Measurements from ENCODE around the gene RPL26. TPM values are rescaled to one million over a fixed set of nuclear protein-coding genes. Genes with fewer than 3 reads are reported as not detected.

The RPL26 gene
- total RNA-seq, 4 donors from 2014 or later, result 1,787 to 4,050 (median 3,181) TPM

GRCh38 chr17:8413938-8414337 lies 30.9 kb upstream of the RPL26 start:
- ATAC-seq, result no peak

DNA sequence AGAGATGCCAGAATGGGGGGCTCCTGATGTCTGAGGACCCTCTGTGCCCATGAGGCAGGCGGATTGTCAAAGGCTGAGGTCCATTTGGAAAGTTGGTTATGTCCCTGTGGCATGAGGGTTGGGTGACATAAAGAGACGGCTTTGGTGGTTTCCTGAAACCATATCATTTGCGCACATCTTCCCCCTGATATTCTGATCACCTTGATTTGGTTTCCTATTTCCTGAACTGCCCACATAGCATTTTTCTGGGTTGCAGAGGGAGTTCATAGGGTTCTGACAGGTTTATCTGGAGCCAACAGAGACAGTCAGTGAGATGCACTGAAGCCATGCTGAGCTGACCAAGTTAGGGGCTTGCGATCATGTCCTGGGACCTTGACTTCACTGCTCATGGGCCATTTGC lies 30.3 kb upstream of the RPL26 start:
- Histone ChIP-seq H3K27ac (no peak overlapping the region), H3K9me3 (no peaks in the 10 kb centered on the region), H3K4me1 (peaks cover 0 to 8% (median 0%) of the 10 kb centered on the region in 3 donors), H3K27me3 (peaks cover 29% of the 10 kb centered on the region), H3K36me3 (no peaks in the 10 kb centered on the region), H3K4me3 (no peak overlapping the region)
- no peak for TF ChIP-seq EP300 (IDR thresholded peaks at IDR 0.05)
- TF ChIP-seq POLR2AphosphoS5 (IDR thresholded peaks at IDR 0.05), result no peak
- TF ChIP-seq, protein P1, sequence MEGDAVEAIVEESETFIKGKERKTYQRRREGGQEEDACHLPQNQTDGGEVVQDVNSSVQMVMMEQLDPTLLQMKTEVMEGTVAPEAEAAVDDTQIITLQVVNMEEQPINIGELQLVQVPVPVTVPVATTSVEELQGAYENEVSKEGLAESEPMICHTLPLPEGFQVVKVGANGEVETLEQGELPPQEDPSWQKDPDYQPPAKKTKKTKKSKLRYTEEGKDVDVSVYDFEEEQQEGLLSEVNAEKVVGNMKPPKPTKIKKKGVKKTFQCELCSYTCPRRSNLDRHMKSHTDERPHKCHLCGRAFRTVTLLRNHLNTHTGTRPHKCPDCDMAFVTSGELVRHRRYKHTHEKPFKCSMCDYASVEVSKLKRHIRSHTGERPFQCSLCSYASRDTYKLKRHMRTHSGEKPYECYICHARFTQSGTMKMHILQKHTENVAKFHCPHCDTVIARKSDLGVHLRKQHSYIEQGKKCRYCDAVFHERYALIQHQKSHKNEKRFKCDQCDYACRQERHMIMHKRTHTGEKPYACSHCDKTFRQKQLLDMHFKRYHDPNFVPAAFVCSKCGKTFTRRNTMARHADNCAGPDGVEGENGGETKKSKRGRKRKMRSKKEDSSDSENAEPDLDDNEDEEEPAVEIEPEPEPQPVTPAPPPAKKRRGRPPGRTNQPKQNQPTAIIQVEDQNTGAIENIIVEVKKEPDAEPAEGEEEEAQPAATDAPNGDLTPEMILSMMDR (IDR thresholded peaks at IDR 0.05), result no peak
- no peak for TF ChIP-seq POLR2A (IDR thresholded peaks at IDR 0.05)
- ATAC-seq, result no peak
- 53 to 95% methylated on average over 3 of the region's 4 CpGs for WGBS, 2 donors (ENCODE audit: low coverage in 1 of 2)

More at GRCh38 chr17:8413938-8414337, 30.9 kb upstream of the RPL26 start:
- H3K27ac ChIP-seq, result no peak overlapping the region
- no peaks in the 10 kb centered on the region for H3K9me3 ChIP-seq
- peaks cover 0 to 8% (median 0%) of the 10 kb centered on the region in 3 donors for H3K4me1 ChIP-seq
- H3K27me3 ChIP-seq, result peaks cover 29% of the 10 kb centered on the region
- no peaks in the 10 kb centered on the region for H3K36me3 ChIP-seq
- no peak overlapping the region for H3K4me3 ChIP-seq
- TF ChIP-seq EP300 (IDR thresholded peaks at IDR 0.05), result no peak
- no peak for TF ChIP-seq POLR2AphosphoS5 (IDR thresholded peaks at IDR 0.05)
- no peak for TF ChIP-seq POLR2A (IDR thresholded peaks at IDR 0.05)
- TF ChIP-seq, protein P1 (IDR thresholded peaks at IDR 0.05), result no peak

GRCh38 chr17:8412089-8412488 lies 29.1 kb upstream of the RPL26 start:
- H3K9me3 ChIP-seq, result no peaks in the 10 kb centered on the region
- H3K4me3 ChIP-seq, result no peak overlapping the region
- ATAC-seq, result no peak
- no peaks in the 10 kb centered on the region for H3K36me3 ChIP-seq
- H3K4me1 ChIP-seq, result peaks cover 0 to 8% (median 0%) of the 10 kb centered on the region in 3 donors
- TF ChIP-seq POLR2A (IDR thresholded peaks at IDR 0.05) (no peak), EP300 (IDR thresholded peaks at IDR 0.05) (no peak), POLR2AphosphoS5 (IDR thresholded peaks at IDR 0.05) (no peak)
- TF ChIP-seq, protein P1 (IDR thresholded peaks at IDR 0.05), result no peak
- WGBS, 2 donors (ENCODE audit: low coverage in 1 of 2), result 72 to 87% methylated on average over 5 of the region's 5 CpGs
- no peak overlapping the region for H3K27ac ChIP-seq
- H3K27me3 ChIP-seq, result peaks cover 29% of the 10 kb centered on the region

- peaks cover 0 to 8% (median 0%) of the 10 kb centered on the region in 3 donors for H3K4me1 ChIP-seq
- H3K27ac ChIP-seq, result no peak overlapping the region
- TF ChIP-seq POLR2A (IDR thresholded peaks at IDR 0.05), result no peak
- TF ChIP-seq POLR2AphosphoS5 (IDR thresholded peaks at IDR 0.05), result no peak
- no peak for TF ChIP-seq EP300 (IDR thresholded peaks at IDR 0.05)
- TF ChIP-seq, protein P1 (IDR thresholded peaks at IDR 0.05), result no peak
- peaks cover 29% of the 10 kb centered on the region for H3K27me3 ChIP-seq
- H3K9me3 ChIP-seq, result no peaks in the 10 kb centered on the region
- H3K4me3 ChIP-seq, result no peak overlapping the region
- no peak for ATAC-seq
- WGBS, 2 donors (ENCODE audit: low coverage in 1 of 2), result 56 to 60% methylated on average over 1 of the region's 1 CpG
- no peaks in the 10 kb centered on the region for H3K36me3 ChIP-seq
Observed at GRCh38 chr17:8410883-8411238, 27.9 kb upstream of the RPL26 start.

DNA sequence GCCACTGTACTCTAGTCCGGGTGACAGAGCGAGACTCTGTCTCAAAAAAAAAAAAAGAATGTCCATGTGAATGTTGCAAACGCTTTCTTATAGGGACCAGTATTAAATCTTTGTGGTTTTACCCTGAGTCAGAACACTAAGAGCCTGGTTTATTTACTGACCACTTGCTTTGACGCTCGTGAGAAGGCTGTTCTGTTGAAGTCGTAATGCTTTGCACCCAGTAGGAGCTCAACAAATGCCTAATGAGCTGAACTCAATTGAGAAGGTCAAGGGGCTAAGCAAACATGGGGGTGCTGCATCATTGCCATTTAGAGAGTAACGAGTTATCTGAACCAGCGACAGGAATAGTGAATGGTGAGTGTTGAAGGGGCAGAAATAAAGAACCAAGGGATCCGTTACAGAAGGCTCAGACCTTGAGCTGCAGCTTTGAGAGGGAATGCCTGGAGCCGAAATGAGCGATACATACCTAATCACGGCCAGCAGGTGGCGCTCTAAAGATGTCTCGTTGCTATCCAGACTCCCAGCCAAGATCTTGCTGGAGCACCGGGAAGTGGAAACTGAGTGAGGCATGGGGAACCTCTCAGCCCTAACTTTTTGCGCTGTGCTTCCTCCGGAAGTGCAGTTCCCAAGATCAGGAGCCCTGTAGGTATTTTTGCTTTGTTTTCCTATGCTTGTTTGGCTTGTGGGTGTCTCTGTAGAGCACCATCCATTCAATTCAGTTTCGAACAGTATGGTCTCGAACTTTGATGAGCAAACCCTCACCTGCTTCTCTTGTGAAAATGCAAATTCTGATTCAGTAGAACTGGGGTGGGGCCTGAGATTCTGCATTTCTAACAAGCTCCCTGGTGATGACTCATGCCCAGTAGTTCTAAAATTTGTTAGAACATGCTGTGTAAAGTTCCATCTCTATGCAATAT lies 27.2 kb upstream of the RPL26 start:
- Histone ChIP-seq H3K9me3 (no peaks in the 10 kb centered on the region), H3K4me3 (no peak overlapping the region), H3K27me3 (peaks cover 29% of the 10 kb centered on the region), H3K27ac (no peak overlapping the region), H3K36me3 (no peaks in the 10 kb centered on the region), H3K4me1 (peaks cover 0 to 8% (median 0%) of the 10 kb centered on the region in 3 donors)
- 21 to 26% methylated on average over 9 to 18 of the region's 19 CpGs for WGBS, 2 donors (ENCODE audit: low coverage in 1 of 2)
- no peak for TF ChIP-seq EP300 (IDR thresholded peaks at IDR 0.05)
- TF ChIP-seq POLR2A (IDR thresholded peaks at IDR 0.05), result no peak
- peak; percentile 61 for TF ChIP-seq POLR2AphosphoS5 (IDR thresholded peaks at IDR 0.05)
- TF ChIP-seq, protein P1 (IDR thresholded peaks at IDR 0.05), result peak; percentile 81 to 91 (median 87)
- peak; percentile 90 for ATAC-seq
